ENCODE results near the gene MAPK4.

DNA sequence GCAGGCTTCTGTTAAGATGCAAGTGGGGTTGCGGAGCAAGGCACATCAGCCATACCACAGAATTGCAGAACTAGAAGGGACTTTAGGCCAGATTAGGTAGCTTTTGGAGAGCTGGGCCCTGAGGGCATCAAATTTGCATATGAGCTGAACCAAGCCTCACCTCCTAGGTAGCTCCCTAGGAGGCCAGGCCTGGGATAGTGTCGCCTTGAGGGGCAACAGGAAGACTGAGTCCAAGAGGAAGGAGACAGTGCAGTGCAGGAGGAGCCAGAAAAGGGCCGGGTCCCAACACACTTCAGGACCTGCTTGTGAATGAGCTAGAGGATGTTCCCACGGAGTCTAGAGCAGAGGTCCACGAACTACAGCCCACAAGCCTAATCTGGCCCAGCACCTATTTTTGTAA, 98.7 kb downstream of the MAPK4 start:
- TF ChIP-seq, protein P1, sequence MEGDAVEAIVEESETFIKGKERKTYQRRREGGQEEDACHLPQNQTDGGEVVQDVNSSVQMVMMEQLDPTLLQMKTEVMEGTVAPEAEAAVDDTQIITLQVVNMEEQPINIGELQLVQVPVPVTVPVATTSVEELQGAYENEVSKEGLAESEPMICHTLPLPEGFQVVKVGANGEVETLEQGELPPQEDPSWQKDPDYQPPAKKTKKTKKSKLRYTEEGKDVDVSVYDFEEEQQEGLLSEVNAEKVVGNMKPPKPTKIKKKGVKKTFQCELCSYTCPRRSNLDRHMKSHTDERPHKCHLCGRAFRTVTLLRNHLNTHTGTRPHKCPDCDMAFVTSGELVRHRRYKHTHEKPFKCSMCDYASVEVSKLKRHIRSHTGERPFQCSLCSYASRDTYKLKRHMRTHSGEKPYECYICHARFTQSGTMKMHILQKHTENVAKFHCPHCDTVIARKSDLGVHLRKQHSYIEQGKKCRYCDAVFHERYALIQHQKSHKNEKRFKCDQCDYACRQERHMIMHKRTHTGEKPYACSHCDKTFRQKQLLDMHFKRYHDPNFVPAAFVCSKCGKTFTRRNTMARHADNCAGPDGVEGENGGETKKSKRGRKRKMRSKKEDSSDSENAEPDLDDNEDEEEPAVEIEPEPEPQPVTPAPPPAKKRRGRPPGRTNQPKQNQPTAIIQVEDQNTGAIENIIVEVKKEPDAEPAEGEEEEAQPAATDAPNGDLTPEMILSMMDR (IDR thresholded peaks at IDR 0.05) = no peak
- TF ChIP-seq ZFX (IDR thresholded peaks at IDR 0.05; ENCODE audit: borderline replicate concordance) = no peak

All from 22Rv1 (cell line).